Pancreas (tissue), 10 donors: ENCODE results near the gene CFAP210. TPM values are rescaled to one million over a fixed set of nuclear protein-coding genes. Genes with fewer than 3 reads are reported as not detected.
A peak's percentile ranks its signal among the peaks of the same experiment; 100 is the strongest.
"Not testable (repeated sequence)": the region's sequence is repeated elsewhere in the genome, so short reads cannot be mapped to it uniquely, and the experiment has no call there.

Experiments used
- ATAC-seq, 4 donors: fragments of 200-7000 bp; cut with Tn5 transposase; one replicate each; pipeline versions ENCODE4 v1.8.0 to v1.9.1; 2020; ENCODE audit warnings: mild to moderate bottlenecking in 4 of 4, moderate library complexity in 4 of 4
- DNase-seq, 6 donors: peaks; one replicate each; pipeline ENCODE4 v3.0.0-alpha.2; 2020
- FAIRE-seq: peaks from 2 replicates; lab custom pipeline; 2012; peaks lifted over from hg19 to GRCh38; lab: Jason Lieb, UNC
- H3K27ac ChIP-seq, 4 donors: fragments of 200-600 bp; sonication (generic); 1 replicate in 3 of 4; 2 replicates in 1 of 4; pipeline versions ENCODE4 v1.5.0 to v1.8.0; 2020
- H3K27me3 ChIP-seq, 4 donors: fragments of 200-600 bp; one replicate each; pipeline ENCODE4 v1.8.0; 2021
- H3K36me3 ChIP-seq, 3 donors: fragments of 200-600 bp; sonication (generic) in 1 of 3; one replicate each; pipeline versions ENCODE4 v1.5.0 to v1.8.0; 2020 to 2021
- H3K4me1 ChIP-seq, 3 donors: fragments of 200-600 bp; one replicate each; pipeline ENCODE4 v1.8.0; 2021
- H3K4me3 ChIP-seq, 4 donors: fragments of 200-600 bp; sonication (generic) in 2 of 4; one replicate each; pipeline versions ENCODE4 v1.5.0 to v1.8.0; 2020 to 2021
- H3K9me3 ChIP-seq, 4 donors: fragments of 200-600 bp; one replicate each; pipeline ENCODE4 v1.8.0; 2021
- WGBS, 2 donors: extraction: QIAGEN DNeasy Blood & Tissue Kit; methylation state at CpG; one replicate each; pipeline ENCODE4 v1.1.7; 2013; 5-methylcytosine and 5-hydroxymethylcytosine counted together
- intact Hi-C, 3 donors: fragments of 100-400 bp; cut with DNase I; formaldehyde crosslinking; loops; one replicate each; pipeline versions ENCODE4 v1.11.1 to v1.14.2; 2022
- polyA plus RNA-seq, 2 donors: library from polyadenylated mRNA; stranded (reverse); fragments of 200-250 nt; gene quantifications; one replicate each; pipeline ENCODE4 v1.2.3, GENCODE V29; 2013
- total RNA-seq, 6 donors: library from RNA; stranded (reverse); fragmentation: NEBNext Ultra II Directional in 4 of 6; extraction: Animal tissue kit (Norgen Biotek cat#: 25700) in 4 of 6; gene quantifications; one replicate each; pipeline versions ENCODE4 v1.2.1 to v1.2.4, GENCODE V29; 2021 to 2023
- TF ChIP-seq, protein P1 (sequence below), 4 donors: fragments of 200-600 bp; sonication (generic) in 3 of 4; IDR thresholded peaks; one replicate each; pipeline versions ENCODE4 v1.5.0 to v1.8.0; 2021; ENCODE audit warnings: antibody characterized with exemption in 4 of 4
- donor health status: healthy with polysubstance abuse.
- donor health status: DM: no; HTN: no; CAD: no; lungs with moderate emphysema.
- donor health status: DM: no; HTN: no; CAD: no.
- donor health status: control.
- donor health status: control.
- donor health status: Bipolar disorder and iron deficiency.
- donor health status: DM: yes; HTN: yes; CAD: no.
- donor health status: DM: no; HTN: no; CAD: no.
- donor health status: DM: no; HTN: no; CAD: no.
- donor health status: DM: yes; HTN: yes; CAD: no.

The CFAP210 gene
- total and polyA plus RNA-seq, 8 donors = 0.09 to 0.73 (median 0.21) TPM; not detected in 2

DNA sequence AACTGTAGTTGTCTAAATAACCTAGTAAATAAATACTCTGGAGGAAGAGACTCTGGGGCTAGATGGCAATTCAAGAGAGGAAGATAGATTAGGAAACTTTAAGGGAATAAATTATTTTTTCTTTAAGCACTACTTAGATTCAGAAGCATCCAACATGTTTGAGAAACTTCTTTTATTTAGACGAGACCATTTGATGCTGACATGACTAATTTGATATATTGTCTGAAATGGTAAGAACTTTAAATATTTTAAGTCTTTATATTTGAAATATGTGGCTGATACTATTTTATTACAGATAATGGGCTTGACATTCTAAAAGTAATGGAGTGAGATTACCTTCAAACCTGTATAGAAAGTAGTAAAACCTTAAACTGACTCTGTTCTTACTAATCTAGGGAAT, 73.7 kb downstream of the CFAP210 start:
- Histone ChIP-seq H3K27me3 (no peaks in the 10 kb centered on the region), H3K36me3 (peaks cover 0 to 19% (median 4%) of the 10 kb centered on the region in 3 donors), H3K4me1 (no peaks in the 10 kb centered on the region), H3K4me3 (no peak overlapping the region), H3K27ac (no peak overlapping the region), H3K9me3 (no peaks in the 10 kb centered on the region)
- FAIRE-seq (no peak), DNase-seq (no peak), ATAC-seq (no peak)
- intact Hi-C loops = no loop called here
- TF ChIP-seq, protein P1, sequence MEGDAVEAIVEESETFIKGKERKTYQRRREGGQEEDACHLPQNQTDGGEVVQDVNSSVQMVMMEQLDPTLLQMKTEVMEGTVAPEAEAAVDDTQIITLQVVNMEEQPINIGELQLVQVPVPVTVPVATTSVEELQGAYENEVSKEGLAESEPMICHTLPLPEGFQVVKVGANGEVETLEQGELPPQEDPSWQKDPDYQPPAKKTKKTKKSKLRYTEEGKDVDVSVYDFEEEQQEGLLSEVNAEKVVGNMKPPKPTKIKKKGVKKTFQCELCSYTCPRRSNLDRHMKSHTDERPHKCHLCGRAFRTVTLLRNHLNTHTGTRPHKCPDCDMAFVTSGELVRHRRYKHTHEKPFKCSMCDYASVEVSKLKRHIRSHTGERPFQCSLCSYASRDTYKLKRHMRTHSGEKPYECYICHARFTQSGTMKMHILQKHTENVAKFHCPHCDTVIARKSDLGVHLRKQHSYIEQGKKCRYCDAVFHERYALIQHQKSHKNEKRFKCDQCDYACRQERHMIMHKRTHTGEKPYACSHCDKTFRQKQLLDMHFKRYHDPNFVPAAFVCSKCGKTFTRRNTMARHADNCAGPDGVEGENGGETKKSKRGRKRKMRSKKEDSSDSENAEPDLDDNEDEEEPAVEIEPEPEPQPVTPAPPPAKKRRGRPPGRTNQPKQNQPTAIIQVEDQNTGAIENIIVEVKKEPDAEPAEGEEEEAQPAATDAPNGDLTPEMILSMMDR (IDR thresholded peaks at IDR 0.05) = no peak
- WGBS, 2 donors = 88 to 93% methylated on average over 1 of the region's 1 CpG

DNA sequence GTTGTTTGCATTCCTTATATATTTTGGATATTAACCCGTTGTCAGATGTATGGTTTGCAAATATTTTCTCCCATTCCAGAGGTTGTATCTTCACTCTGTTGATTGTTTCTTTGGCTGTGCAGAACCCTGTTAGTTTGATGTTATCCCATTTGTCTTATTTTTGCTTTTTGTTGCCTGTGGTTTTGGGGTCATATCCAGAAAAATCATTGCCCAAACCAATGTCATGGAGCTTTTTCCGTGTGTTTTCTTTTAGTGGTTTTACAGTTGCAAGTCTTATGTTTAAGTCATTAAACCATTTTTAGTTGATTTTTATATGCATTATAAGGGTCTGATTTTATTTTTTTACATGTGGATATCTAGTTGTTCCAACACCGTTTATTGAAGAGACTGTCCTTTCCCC, 74.3 kb downstream of the CFAP210 start:
- H3K9me3 ChIP-seq = no peaks in the 10 kb centered on the region
- WGBS, 2 donors = 61 to 63% methylated on average over 3 of the region's 3 CpGs
- intact Hi-C loops = no loop called here
- H3K36me3 ChIP-seq = peaks cover 0 to 25% (median 4%) of the 10 kb centered on the region in 3 donors
- no peak for DNase-seq
- no peak for ATAC-seq
- no peak overlapping the region for H3K4me3 ChIP-seq
- FAIRE-seq = no peak
- TF ChIP-seq, protein P1 (IDR thresholded peaks at IDR 0.05) = no peak
- no peaks in the 10 kb centered on the region for H3K27me3 ChIP-seq
- H3K27ac ChIP-seq = no peak overlapping the region
- H3K4me1 ChIP-seq = no peaks in the 10 kb centered on the region

DNA sequence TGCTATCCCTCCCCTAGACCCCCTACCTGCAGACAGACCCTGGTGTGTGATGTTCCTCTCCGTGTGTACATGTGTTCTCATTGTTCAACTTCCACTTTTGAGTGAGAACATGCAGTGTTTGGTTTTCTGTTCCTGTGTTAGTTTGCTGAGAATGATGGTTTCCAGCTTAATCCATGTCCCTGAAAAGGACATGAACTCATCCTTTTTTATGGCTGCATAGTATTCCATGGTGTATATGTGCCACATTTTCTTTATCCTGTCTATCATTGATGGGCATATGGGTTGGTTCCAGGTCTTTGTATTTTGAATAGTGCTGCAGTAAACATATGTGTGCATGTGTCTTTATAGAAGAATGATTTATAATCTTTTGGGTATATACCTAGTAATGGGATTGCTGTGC, 78.2 kb downstream of the CFAP210 start:
- H3K4me3 ChIP-seq, ATAC-seq, intact Hi-C loops, H3K27ac ChIP-seq, H3K4me1 ChIP-seq, H3K9me3 ChIP-seq, FAIRE-seq, H3K27me3 ChIP-seq, DNase-seq: not testable (repeated sequence)
- peaks cover 0 to 31% (median 3%) of the 10 kb centered on the region in 3 donors for H3K36me3 ChIP-seq
- WGBS, 2 donors = 95 to 100% methylated on average over 1 of the region's 1 CpG

DNA sequence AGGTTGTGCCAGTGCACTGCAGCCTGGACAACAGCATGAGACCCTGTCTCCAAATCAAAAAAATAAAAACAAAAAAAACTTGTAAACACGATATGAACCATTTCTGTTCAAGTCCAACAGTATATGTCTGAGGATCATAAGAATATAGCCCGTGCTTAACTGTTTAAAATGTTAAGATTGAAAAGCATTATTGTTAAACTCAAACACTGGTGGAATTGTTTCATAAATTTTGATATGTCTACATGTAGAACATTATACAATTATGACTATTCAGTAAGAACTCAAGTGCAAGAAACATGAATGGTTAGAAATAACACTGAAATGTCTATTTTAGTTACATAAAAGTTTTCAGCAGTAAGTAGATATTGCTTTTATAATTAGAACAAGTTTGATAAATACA, 80.3 kb downstream of the CFAP210 start:
- Histone ChIP-seq H3K27me3 (no peaks in the 10 kb centered on the region), H3K9me3 (no peaks in the 10 kb centered on the region)
- ATAC-seq = no peak

DNA sequence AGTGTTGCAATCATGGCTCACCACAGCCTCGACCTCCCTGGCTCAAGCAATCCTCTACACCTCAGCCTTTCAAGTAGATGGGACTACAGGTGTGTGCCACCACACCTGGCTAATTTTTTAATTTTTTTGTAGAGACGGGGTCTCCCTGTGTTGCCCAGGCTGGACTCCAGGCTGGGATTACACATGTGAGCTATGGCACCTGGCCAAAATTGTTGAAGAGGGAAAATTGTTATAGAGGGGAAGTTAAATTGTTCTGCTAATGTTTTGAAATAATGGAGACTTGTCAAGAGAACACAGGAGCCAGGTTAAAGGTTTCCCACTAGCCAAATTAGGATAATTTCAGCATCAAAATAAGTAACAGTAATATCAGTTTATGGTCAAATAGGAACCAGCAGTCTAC, 84.9 kb downstream of the CFAP210 start:
- H3K9me3 ChIP-seq = no peaks in the 10 kb centered on the region
- H3K27me3 ChIP-seq = no peaks in the 10 kb centered on the region
- TF ChIP-seq, protein P1 (IDR thresholded peaks at IDR 0.05) = no peak
- H3K4me1 ChIP-seq = no peaks in the 10 kb centered on the region
- DNase-seq (no peak), ATAC-seq (no peak), FAIRE-seq (no peak)
- no peak overlapping the region for H3K4me3 ChIP-seq
- no peak overlapping the region for H3K27ac ChIP-seq
- peaks cover 0 to 25% (median 12%) of the 10 kb centered on the region in 3 donors for H3K36me3 ChIP-seq
- intact Hi-C loops = no loop called here
- WGBS, 2 donors = 88 to 99% methylated on average over 2 of the region's 2 CpGs

More for the DNA sequence above, 80.3 kb downstream of the CFAP210 start:
- DNase-seq = no peak
- Histone ChIP-seq H3K27ac (no peak overlapping the region), H3K4me1 (no peaks in the 10 kb centered on the region), H3K4me3 (no peak overlapping the region), H3K36me3 (peaks cover 0 to 31% (median 9%) of the 10 kb centered on the region in 3 donors)
- TF ChIP-seq, protein P1 (IDR thresholded peaks at IDR 0.05) = no peak
- intact Hi-C loops = no loop called here
- peak; percentile 65 for FAIRE-seq
- WGBS, 2 donors = 86 to 89% methylated on average over 2 of the region's 2 CpGs
